ENCODE measurements around the gene SHISA2.

The SHISA2 gene

DNA sequence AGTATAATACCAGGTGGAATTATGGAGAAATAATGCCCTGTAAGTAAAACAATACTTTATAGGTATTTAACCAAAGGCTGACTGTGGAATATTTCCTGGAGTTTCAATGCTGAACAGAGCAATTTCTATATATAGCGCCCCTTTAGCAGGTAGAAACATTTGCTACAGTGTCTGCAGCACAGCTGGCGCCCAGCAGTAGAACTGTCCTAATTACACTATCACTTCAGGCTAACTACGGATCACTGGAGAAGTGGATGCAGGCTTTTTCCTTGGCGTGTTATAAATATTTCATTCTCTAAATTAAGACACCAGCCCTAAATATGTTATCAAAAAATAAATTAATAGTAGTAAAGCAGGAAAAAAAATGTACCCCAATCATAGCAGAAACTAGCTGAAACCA, 3.1 kb downstream of the SHISA2 start:
- no peak for DNase-seq (ENCODE audit: low read depth in 2 of 2, low spot score in 1 of 2)

DNA sequence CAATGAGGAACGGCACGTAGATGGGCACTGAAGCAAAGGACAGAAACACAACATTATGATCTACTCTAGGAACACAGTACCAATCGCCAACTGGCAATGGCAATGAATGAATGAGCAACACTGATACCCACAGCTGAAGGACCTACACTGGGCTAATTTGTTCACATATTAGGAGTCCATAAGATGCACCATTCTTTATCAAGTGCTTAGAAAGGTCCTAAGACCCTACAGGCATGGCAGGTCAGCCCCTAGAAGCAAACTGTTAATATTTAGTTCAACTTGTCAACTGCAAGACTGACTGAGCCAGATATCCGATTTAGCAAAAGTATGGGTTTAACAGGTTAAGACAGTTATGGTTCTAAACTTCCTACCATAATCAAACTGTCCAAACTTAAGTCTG, 4.8 kb downstream of the SHISA2 start:
- no peak for DNase-seq (ENCODE audit: low read depth in 2 of 2, low spot score in 1 of 2)

DNA sequence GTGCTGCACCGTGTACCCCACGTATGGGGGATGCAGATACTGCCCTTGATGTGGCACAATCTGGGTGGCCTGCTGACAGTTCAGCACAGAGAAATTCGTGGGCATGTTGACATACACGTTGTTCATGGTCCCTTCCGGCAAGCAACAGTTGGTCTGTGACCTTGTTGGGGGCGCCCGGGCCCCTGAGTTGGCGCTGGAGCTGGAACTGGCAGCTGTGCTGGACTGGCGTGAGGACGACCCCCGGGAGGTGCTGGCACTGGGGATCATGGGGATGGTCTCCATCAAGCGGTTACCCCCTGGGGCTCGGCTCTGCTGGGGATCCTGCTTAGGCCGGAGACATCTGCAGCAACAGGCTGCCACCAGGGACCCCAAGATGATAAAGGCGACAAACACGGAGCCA, 5.2 kb downstream of the SHISA2 start:
- no peak for DNase-seq (ENCODE audit: low read depth in 2 of 2, low spot score in 1 of 2)

DNA sequence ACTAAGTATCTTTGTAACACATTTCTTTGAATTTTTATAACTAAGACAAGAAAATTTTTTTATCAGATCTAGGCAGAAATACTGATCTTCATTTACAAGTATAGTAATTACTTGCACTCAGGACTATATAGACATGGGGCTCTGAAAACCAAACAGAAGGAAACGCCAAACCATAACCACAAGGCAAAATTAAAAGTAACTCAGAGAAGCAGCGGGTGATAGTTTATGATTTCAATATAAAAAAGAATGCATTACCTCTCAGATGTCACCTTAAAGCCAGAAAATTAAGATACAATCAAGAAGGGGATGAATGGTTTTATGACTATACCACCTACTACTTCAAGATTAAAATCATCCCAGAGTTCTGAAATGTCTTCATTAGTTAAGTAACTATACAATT, 6.7 kb downstream of the SHISA2 start:
- no peak for DNase-seq (ENCODE audit: low read depth in 2 of 2, low spot score in 1 of 2)

DNA sequence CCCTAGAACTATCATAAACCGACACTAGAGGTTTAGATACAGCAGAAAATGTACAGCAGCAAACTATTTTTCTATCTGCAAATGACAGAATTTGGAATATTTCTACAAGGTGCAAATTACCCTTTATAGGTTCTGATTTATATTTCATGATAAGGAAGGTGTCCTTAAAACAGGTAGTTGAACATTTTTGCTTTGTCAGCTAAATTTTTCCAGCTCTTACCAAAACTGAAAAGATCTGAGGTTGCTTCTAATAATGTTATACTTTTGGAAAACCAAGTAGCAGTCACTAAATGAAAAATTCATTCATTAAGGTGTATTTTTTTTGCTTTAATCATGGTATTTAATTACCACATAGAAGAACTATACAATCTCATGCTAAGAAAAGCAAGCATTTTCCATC, 9.0 kb downstream of the SHISA2 start:
- no peak for DNase-seq (ENCODE audit: low read depth in 2 of 2, low spot score in 1 of 2)

DNA sequence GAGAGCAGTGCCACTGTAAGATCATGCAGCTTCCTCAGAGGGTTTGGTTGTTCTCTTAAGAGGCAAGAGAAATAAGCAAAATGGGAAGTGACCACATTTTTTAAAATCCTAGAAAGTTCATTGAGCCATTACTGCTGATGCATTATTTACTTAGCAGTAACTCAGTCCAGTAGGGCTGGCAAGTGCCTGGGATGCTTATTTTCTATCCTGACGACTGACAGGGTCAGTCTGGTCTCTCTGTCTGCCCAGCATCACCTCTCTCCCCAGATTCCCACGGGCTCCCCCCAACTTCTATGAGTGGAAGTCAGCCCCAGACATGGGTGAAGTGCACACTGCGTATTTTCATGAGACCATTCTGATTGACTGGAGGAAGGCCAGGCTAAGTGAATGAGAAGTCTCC, 10.4 kb downstream of the SHISA2 start:
- no peak for DNase-seq (ENCODE audit: low read depth in 2 of 2, low spot score in 1 of 2)

DNA sequence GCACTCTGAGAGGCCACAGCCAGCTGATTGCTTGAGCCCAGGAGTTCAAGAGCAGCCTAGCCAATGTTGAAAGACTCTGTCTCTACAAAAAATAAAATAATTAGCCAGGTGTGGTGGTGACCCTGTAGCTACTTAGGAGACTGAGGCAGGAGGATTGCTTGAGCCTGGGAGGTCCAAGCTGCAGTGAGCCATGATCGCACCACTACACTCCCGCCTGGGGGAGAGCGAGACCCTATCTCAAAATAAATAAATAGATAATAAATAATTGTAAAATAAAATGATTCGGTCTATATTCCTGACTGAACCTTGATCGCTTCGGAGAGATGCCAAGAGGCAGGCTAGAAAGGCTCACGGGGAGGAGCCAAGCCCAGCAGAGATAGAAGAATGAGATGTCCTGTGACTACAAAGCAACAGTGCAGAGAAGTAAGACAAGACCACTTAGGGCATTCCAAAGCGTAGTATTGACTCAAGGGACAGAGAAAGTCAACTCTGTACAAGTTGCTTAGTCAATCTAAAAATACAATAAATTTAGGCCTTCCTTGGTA, 12.8 kb downstream of the SHISA2 start:
- no peak for DNase-seq (ENCODE audit: low read depth in 2 of 2, low spot score in 1 of 2)

DNA sequence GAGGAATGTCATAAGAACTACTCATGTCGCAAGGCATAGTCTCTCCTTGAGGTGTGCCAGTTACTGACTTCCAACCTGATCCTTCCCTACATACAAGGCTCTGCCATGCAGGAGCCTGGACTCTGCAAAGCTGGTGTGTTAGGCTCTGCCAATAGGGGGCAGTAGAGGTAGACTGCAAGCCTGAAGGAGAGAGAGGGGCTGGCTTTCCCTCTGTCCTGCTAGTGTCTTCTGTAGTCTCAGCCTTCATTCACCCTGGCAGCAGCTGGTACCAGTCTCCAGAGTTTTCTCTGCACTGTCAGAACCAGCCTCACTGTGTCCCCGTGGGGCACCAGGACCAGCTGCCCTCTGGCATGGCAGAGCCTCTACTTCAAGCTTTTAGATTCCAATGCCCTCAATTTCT, 14.5 kb downstream of the SHISA2 start:
- DNase-seq (ENCODE audit: low read depth in 2 of 2, low spot score in 1 of 2): no peak

DNA sequence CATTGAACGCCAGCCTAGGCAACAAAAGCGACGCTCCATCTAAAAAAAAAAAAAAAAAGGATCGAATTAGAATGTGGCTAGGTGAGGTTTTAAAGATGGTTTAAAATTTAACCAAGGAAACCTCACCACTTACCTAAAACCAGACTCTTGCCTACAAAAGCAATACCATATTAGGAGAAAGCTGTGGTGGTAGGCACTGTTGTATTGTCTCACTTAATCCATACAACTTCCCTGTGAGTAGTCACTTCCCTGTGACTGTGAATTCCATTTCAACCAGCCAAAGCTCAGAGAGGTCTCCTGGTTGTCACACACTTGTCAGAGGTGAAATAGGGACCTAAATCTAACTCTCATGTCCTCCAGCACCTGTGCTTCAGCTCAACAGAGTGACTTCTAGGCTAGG, 15.4 kb downstream of the SHISA2 start:
- DNase-seq (ENCODE audit: low read depth in 2 of 2, low spot score in 1 of 2): no peak

DNA sequence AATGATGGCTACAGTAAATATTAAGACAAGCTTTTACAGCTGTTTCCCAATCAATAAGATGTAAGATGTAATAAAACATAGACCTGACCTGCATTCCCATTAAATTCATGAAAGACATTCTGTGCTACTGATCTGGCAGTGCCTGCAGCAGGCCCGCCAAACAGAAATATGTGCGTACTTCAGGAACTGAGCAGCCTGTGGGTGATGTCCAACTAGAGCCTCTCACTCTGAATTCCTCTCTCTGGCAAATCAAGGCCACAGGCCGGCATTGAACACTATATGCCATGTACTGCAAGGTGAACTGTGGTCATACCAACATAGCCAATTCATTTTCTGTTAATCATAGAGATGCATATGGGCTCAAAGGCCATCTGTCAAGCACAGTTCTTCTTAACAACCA, 17.8 kb downstream of the SHISA2 start:
- DNase-seq (ENCODE audit: low read depth in 2 of 2, low spot score in 1 of 2): no peak

DNA sequence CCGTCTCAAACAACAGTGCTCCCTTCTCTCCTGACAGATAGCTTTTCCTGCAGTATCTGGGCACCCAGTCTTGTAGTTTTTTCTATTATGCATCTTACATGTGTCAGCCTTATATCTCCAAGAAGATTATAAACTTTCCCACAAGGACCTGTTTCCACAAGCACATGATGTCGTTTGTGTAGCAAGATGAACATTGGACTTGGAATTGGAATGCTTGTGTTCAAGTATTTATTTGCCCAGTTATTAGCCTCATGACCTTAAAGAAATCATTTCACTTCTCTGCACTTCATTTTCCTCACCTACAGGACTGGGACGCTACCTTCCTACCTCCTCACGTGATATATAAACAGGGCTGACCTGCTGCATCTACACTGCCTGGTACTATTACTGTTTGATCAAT, 21.5 kb downstream of the SHISA2 start:
- no peak for DNase-seq (ENCODE audit: low read depth in 2 of 2, low spot score in 1 of 2)

DNA sequence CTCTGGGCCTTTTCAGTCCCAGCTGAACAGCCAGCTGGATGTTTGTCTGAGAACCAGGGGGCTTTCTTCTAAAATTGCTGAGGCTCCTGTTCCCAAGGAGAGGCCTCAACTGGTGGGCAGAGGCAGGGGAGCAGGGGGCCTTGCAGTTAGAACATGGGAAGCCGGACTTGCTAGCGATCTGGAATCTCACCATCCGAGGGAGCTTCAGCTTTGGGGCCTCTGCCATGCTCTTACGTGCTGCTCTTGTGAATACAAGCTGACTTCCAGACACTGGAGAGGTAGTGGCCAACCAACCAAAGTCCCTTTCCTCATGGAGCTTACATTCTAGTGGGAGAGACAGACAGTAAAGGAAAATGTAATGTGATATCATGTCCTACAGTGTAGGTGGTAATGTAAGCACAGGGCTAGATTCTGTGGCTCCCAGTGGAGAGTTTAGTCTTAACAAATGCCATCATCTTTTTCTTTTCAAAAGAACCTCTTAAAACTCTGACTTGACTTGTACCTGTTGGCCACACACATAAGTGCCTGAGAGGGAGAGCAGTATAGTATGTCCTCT, 22.2 kb downstream of the SHISA2 start:
- DNase-seq (ENCODE audit: low read depth in 2 of 2, low spot score in 1 of 2): no peak

DNA sequence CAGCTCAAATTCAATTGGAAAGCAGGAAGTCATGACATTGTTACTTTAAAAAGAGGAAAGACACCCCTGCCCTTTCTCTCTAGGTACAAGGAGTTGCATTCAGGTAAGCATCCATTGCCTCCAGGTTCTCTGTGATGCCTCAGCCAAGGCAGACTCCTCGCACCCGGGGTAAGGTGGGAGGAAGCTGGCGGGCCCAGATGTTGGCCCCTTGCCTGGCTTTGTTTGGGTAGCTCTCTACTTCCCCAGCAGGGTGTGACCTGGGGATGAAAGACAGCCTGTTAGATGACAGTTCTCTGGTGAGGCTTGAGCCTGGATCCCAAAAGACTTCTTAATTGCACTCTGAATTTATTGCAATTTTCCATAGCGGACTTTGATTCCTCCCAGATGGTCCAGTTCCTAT, 25.6 kb downstream of the SHISA2 start:
- DNase-seq (ENCODE audit: low read depth in 2 of 2, low spot score in 1 of 2): no peak

DNA sequence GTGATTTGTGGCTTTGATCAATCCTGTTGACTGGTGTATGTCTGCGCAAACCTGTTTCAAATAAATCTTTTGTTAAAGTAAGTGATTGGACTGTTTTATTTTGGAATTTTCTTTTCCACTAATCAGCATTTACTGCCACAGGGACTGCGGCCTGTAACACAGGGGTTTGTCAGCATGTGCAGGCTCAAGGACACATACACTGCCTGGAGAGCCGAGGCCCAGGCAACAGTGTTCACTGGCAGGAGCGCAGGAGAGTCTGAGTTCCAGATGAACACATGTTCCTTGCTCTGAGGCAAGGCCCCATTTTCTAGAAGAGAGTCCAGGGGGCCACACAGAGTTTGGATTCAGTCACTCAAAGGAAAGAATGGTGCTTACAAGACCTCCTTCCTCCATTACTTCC, 26.0 kb downstream of the SHISA2 start:
- no peak for DNase-seq (ENCODE audit: low read depth in 2 of 2, low spot score in 1 of 2)

DNA sequence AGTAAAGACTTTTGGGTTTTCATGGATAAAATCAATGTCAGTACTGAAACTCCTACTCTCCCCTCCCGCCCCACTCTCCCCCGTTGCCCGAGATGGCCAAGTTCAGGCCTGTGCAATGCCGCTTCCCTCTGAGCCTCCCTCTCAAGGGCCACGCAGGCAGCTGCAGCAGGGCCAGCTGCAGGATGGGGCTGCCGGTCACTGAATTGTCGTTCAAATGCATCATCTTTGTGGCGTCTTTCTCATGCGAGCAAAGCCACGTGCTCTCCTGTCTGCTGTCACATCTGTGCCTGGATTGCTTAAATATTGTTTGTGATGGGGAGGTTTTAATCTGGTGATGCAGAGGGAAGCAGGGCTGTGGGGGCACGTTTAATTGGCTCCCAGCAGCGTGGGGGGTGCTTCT, 26.6 kb downstream of the SHISA2 start:
- no peak for DNase-seq (ENCODE audit: low read depth in 2 of 2, low spot score in 1 of 2)

DNA sequence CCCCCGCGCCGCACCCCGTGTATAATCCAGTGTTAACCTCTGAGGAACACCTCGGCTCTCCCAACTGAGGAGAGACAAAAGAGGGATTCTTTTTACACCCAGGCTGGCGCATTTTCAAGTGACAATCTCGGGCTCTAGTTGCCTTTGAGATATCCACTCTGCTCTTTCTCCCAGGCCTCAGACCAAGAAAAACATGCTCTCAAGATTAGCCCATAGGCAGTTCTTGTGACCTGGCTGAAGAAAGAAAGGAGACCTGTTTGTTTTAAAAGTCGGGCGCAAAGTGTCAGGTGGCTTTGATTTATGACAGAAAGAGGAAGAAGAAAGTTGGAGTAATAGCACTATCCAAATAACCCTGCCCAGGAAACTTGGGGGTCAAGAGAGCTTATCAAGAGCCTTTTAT, 27.3 kb downstream of the SHISA2 start:
- DNase-seq (ENCODE audit: low read depth in 2 of 2, low spot score in 1 of 2): no peak

DNA sequence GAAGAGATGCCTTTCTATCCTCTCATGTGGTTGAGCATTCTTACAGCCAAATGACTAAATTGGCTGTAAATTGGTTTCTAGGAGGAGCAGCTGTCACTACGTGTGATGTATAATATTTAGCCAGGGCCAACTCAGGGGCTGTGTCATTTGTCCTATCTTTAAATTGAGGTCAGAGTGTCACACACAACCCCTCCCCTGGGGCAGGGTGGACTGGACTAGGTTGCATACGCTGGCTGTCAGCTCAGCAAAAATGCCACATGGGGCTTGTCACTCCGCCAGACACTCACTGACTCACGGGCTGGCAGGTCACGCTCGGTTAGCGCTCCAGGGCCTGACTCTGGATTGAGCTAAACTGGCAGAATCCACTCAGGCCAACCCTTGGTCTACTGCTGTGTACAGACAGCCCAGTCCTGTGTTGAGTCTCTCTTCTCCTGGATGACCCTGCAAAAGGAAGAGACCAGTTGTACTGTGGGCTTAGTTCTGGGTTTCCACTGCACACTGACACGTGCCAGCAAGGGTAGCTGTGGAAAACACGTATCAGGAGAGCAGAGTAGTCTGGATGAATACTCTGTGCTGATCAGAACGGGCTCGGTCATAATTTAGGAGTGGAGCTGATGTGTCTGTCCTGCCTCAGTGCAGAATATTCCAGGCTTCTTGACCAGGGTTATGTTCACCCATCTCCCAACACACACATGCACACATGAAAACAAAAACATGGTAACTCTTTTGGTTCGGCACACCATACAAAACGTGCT, 29.1 kb downstream of the SHISA2 start:
- DNase-seq (ENCODE audit: low read depth in 2 of 2, low spot score in 1 of 2): no peak

DNA sequence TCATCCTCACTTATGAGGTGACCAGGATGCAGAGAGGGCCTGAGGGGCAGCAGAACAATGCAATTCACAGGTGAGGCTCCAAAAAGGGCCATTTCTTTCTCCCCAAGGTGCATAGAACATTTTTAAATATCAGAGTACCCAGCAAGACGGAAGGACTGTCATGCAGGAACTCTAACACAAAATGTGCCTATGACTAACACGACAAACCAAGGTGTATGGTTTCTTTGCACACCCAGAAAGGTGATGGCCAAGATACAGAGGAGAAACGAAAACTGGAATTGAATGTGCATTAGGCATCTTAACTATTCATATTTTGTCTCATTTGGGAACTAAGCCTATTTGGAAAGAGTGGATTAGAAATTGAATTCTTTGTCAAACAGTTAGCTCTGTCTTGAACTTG, 29.9 kb downstream of the SHISA2 start:
- no peak for DNase-seq (ENCODE audit: low read depth in 2 of 2, low spot score in 1 of 2)

DNA sequence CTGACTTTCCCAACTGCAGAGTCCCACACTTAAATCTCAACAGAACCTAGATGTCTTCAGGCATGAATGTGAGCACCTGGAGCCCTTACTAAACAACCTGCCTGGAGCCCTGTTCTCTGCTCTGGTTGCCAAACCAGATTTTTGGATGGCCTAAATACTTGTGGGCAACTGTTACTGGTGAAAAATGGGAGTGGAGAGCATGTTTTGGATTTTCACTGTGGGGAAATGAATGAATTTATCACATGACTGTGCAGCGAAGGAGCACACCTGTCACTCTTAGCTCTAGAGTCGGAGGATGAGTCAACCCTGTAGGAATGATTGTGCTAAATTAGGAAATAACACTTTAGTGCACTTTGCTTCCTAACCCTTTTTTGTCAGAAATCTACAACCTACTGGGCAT, 30.3 kb downstream of the SHISA2 start:
- DNase-seq (ENCODE audit: low read depth in 2 of 2, low spot score in 1 of 2): no peak

DNA sequence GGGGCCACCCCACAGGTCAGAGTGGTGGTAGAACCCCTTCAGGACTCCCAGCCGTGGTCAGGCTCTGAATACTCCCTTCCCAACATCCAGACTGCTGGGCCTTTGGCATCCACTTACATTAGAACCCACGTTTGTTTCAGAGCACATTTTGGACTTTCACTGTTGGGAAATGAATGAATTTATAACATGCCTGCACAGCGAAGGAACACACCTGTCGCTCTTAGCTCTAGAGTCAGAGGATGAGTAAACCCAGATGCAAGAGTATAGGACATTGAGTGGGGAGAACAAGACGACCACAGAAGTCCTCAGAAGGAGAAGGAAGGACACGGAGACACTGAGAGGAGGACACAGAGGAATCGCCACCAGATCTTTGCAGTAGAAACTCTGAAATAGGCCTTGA, 30.9 kb downstream of the SHISA2 start:
- no peak for DNase-seq (ENCODE audit: low read depth in 2 of 2, low spot score in 1 of 2)

DNA sequence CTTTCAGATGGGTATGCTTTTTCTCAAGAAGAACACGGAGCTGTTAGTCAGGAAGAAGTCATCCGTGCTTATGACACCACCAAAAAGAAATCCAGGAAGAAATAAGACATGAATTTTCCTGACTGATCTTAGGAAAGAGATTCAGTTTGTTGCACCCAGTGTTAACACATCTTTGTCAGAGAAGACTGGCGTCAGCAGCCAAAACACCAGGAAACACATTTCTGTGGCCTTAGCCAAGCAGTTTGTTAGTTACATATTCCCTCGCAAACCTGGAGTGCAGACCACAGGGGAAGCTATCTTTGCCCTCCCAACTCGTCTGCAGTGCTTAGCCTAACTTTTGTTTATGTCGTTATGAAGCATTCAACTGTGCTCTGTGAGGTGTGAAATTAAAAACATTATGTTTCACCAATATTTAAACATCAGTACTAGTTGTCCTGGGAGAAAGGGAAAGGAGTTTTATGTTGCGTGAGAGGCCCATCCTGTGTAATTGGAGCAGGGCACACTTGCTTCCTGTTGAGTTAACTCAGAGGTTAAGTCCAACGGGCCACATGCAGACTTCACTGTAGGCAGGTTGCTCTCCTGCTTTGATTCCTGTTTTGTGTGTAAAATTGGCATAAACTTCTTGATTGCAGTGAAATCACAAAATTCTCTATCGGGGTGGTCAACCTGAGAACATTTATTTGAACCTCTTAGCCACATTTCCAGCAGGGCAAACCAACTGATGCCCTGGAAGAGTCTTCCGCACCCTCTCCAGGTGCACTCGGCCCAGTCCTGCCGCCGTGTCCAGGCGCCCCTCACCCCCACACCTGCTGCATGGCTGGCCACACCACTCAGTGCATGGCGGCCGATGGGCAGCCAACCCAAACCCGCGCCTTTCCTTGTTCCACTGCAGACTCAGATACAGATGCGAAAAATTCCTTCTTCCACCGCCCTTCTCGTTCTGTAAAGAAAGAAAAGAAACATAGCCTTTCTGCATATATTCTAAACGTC, 31.6 kb downstream of the SHISA2 start:
- DNase-seq (ENCODE audit: low read depth in 2 of 2, low spot score in 1 of 2): no peak

DNA sequence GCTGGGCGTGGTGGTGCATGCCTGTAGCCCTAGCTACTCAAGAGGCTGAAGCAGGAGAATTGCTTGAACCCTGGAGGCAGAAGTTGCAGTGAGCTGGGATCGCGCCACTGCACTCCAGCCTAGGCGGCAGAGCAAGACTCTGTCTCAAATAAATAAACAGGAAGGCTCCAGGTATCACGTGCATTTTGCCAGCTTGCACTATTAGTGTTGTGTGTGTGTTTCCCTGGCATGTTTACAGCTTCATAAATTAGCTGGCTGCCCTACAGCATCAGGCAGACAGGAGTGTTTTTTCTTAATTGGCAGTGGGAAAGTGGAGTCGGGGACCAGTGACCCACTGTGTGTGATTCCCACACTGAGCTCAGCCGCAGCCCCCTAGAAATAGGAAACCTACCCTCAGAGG, 32.6 kb downstream of the SHISA2 start:
- no peak for DNase-seq (ENCODE audit: low read depth in 2 of 2, low spot score in 1 of 2)

Data from stimulated activated CD8-positive, alpha-beta memory T cell treated with anti-CD3 and anti-CD28 coated beads, Interleukin-4, amount 100 ng/mL, for 4 hours (primary cell).